Mammary epithelial cell (primary cell): Measurements from ENCODE around the gene VIM.

Source experiments
- EZH2 ChIP-seq: IDR thresholded peaks from 2 replicates; pipeline ENCODE4 v1.6.1; 2012; ENCODE audit warnings: low read length, inconsistent platforms, borderline replicate concordance
- TF ChIP-seq, protein P1 (sequence below), 2 donors: IDR thresholded peaks in 1 of 2; conservative IDR thresholded peaks in 1 of 2; 2 replicates each; pipeline ENCODE4 v1.5.1; 2011 to 2012; ENCODE audit warnings: inconsistent platforms in 2 of 2, low read length in 2 of 2, mild to moderate bottlenecking in 2 of 2, control low read depth in 1 of 2, low read depth in 1 of 2; ENCODE audit not compliant: insufficient read depth in 1 of 2; ENCODE audit errors: extremely low read depth in 1 of 2

GRCh38 chr10:17196045-17196444 lies 32.0 kb upstream of the VIM start:
- TF ChIP-seq, protein P1, sequence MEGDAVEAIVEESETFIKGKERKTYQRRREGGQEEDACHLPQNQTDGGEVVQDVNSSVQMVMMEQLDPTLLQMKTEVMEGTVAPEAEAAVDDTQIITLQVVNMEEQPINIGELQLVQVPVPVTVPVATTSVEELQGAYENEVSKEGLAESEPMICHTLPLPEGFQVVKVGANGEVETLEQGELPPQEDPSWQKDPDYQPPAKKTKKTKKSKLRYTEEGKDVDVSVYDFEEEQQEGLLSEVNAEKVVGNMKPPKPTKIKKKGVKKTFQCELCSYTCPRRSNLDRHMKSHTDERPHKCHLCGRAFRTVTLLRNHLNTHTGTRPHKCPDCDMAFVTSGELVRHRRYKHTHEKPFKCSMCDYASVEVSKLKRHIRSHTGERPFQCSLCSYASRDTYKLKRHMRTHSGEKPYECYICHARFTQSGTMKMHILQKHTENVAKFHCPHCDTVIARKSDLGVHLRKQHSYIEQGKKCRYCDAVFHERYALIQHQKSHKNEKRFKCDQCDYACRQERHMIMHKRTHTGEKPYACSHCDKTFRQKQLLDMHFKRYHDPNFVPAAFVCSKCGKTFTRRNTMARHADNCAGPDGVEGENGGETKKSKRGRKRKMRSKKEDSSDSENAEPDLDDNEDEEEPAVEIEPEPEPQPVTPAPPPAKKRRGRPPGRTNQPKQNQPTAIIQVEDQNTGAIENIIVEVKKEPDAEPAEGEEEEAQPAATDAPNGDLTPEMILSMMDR (conservative IDR thresholded peaks at IDR 0.05 in 1 of 2, IDR thresholded peaks at IDR 0.05 in 1 of 2; ENCODE audit: extremely low read depth in 1 of 2, insufficient read depth in 1 of 2, low read depth in 1 of 2, low read length in 2 of 2), result no peak
- no peak for TF ChIP-seq EZH2
